PC-3 (cell line): ENCODE measurements around the gene USP17L15. TPM values are rescaled to one million over a fixed set of nuclear protein-coding genes. Genes with fewer than 3 reads are reported as not detected.
"Not testable (repeated sequence)": the region's sequence is repeated elsewhere in the genome, so short reads cannot be mapped to it uniquely, and the experiment has no call there.

ENCODE experiments used
- ATAC-seq: fragments of 200-7000 bp; cut with Tn5 transposase; 2 replicates; pipeline ENCODE4 v1.9.1; 2020; ENCODE audit warnings: mild to moderate bottlenecking, moderate library complexity
- BruUV-seq: library from RNA; stranded (reverse); fragments of 400-500 nt; replicated peaks from 2 replicates; lab custom pipeline; 2021; lab: Mats Ljungman, UMichigan
- CTCF ChIA-PET: fragments of 300-600 bp; sonication (Branson Sonifier 250); formaldehyde crosslinking; loops from one replicate; lab custom pipeline; 2022; ENCODE audit warnings: antibody characterized with exemption; lab: Charles Lee
- POLR2A ChIA-PET: fragments of 300-600 bp; sonication (Branson Sonifier 250); formaldehyde crosslinking; loops from one replicate; lab custom pipeline; 2022; ENCODE audit warnings: antibody characterized with exemption; ENCODE audit not compliant: unreplicated experiment; lab: Charles Lee
- DNase-seq: peaks from one replicate; pipeline ENCODE4 v3.0.0-alpha.2; 2015
- H2AFZ ChIP-seq: fragments of 300-600 bp; sonication (generic); 2 replicates; pipeline ENCODE4 v1.6.0; 2016; ENCODE audit warnings: antibody characterized with exemption, low read length
- H3F3A ChIP-seq: fragments of 300-600 bp; sonication (generic); one replicate; pipeline ENCODE4 v1.6.0; 2017; ENCODE audit warnings: antibody characterized with exemption, low read length, control low read depth, mild to moderate bottlenecking; ENCODE audit not compliant: unreplicated experiment
- H3K27ac ChIP-seq: fragments of 300-600 bp; sonication (generic); 2 replicates; pipeline ENCODE4 v1.5.1; 2016; ENCODE audit warnings: mild to moderate bottlenecking, low read length
- H3K27me3 ChIP-seq: fragments of 300-600 bp; sonication (generic); 2 replicates; pipeline ENCODE4 v1.6.1; 2016; ENCODE audit warnings: low read length, mixed read lengths
- H3K36me3 ChIP-seq: fragments of 300-600 bp; sonication (generic); 2 replicates; pipeline ENCODE4 v1.6.1; 2016; ENCODE audit warnings: low read depth, mixed run types, low read length, mixed read lengths
- H3K4me1 ChIP-seq: fragments of 300-600 bp; sonication (generic); 2 replicates; pipeline ENCODE4 v1.5.1; 2016; ENCODE audit warnings: low read length; ENCODE audit not compliant: insufficient read depth
- H3K4me2 ChIP-seq: fragments of 300-600 bp; sonication (generic); 2 replicates; pipeline ENCODE4 v1.6.0; 2016; ENCODE audit warnings: low read length
- H3K4me3 ChIP-seq: fragments of 300-600 bp; sonication (generic); 2 replicates; pipeline ENCODE4 v1.5.1; 2016; ENCODE audit warnings: mild to moderate bottlenecking, low read length, mixed read lengths
- H3K79me2 ChIP-seq: fragments of 300-600 bp; sonication (generic); 2 replicates; pipeline ENCODE4 v1.6.1; 2017; ENCODE audit warnings: low read length, mixed read lengths
- H3K9ac ChIP-seq: fragments of 300-600 bp; sonication (generic); 2 replicates; pipeline ENCODE4 v1.6.0; 2016; ENCODE audit warnings: mild to moderate bottlenecking, low read length
- H3K9me2 ChIP-seq: fragments of 300-600 bp; sonication (generic); replicated peaks from 2 replicates; pipeline ENCODE4 v1.6.1; 2016; ENCODE audit warnings: mixed run types, low read length, mixed read lengths
- H3K9me3 ChIP-seq: fragments of 300-600 bp; sonication (generic); 2 replicates; pipeline ENCODE4 v1.6.1; 2016; ENCODE audit warnings: low read length, mixed read lengths
- H4K20me1 ChIP-seq: fragments of 300-600 bp; sonication (generic); 2 replicates; pipeline ENCODE4 v1.6.1; 2016; ENCODE audit warnings: low read length, mixed read lengths
- intact Hi-C: fragments of 100-400 bp; cut with micrococcal nuclease; formaldehyde crosslinking; loops from 2 replicates; pipeline ENCODE4 v1.9.0; 2023
- total RNA-seq: library from RNA; depleted of rRNA; stranded (reverse); fragments of >200 nt; gene quantifications from 2 replicates; pipeline ENCODE4 v1.2.3, GENCODE V29; 2014

USP17L15 gene
- total RNA-seq, 1 experiment from 2014 or later = not detected

- H3K27ac ChIP-seq, BruUV-seq, H4K20me1 ChIP-seq, H3K4me3 ChIP-seq, H2AFZ ChIP-seq, POLR2A ChIA-PET, intact Hi-C loops, H3K9ac ChIP-seq, H3F3A ChIP-seq, H3K9me2 ChIP-seq, H3K27me3 ChIP-seq, H3K4me1 ChIP-seq, CTCF ChIA-PET, H3K79me2 ChIP-seq, H3K4me2 ChIP-seq, ATAC-seq, DNase-seq, H3K9me3 ChIP-seq, H3K36me3 ChIP-seq: not testable (repeated sequence)
Observed at GRCh38 chr4:9230249-9230648, 3.9 kb upstream of the USP17L15 start.

GRCh38 chr4:9238461-9238860 lies 4.3 kb downstream of the USP17L15 start:
- ATAC-seq = not testable (repeated sequence)

GRCh38 chr4:9243579-9243978 lies 9.4 kb downstream of the USP17L15 start, which contains the start of gene USP17L17:
Gene USP17L17, plus strand, starts transcription at chr4:9243879. Its CDS starts 0 bp downstream, at chr4:9243879.
- H4K20me1 ChIP-seq, ATAC-seq, CTCF ChIA-PET, H3K27me3 ChIP-seq, H2AFZ ChIP-seq, H3K4me3 ChIP-seq, intact Hi-C loops, DNase-seq, H3K79me2 ChIP-seq, H3K9ac ChIP-seq, H3K9me2 ChIP-seq, H3K27ac ChIP-seq, H3K4me2 ChIP-seq, H3K9me3 ChIP-seq, POLR2A ChIA-PET, H3F3A ChIP-seq, BruUV-seq, H3K4me1 ChIP-seq, H3K36me3 ChIP-seq: not testable (repeated sequence)

More at GRCh38 chr4:9238461-9238860, 4.3 kb downstream of the USP17L15 start:
- H3K9ac ChIP-seq, H3K4me2 ChIP-seq, H3K27me3 ChIP-seq, H3K4me1 ChIP-seq, CTCF ChIA-PET, H3K9me2 ChIP-seq, H2AFZ ChIP-seq, H4K20me1 ChIP-seq, DNase-seq, H3K9me3 ChIP-seq, H3K27ac ChIP-seq, H3K4me3 ChIP-seq, H3F3A ChIP-seq, BruUV-seq, H3K36me3 ChIP-seq, intact Hi-C loops, H3K79me2 ChIP-seq, POLR2A ChIA-PET: not testable (repeated sequence)

GRCh38 chr4:9247953-9248680 lies 13.9 kb downstream of the USP17L15 start, which contains the start of gene USP17L18:
Gene USP17L18, plus strand, starts transcription at chr4:9248630. Its CDS starts 0 bp downstream, at chr4:9248630.
- H2AFZ ChIP-seq, ATAC-seq, H3K27ac ChIP-seq, H3F3A ChIP-seq, H4K20me1 ChIP-seq, DNase-seq, H3K9ac ChIP-seq, H3K36me3 ChIP-seq, intact Hi-C loops, POLR2A ChIA-PET, CTCF ChIA-PET, H3K27me3 ChIP-seq, H3K79me2 ChIP-seq, BruUV-seq, H3K9me3 ChIP-seq, H3K9me2 ChIP-seq, H3K4me2 ChIP-seq, H3K4me3 ChIP-seq, H3K4me1 ChIP-seq: not testable (repeated sequence)

DNA sequence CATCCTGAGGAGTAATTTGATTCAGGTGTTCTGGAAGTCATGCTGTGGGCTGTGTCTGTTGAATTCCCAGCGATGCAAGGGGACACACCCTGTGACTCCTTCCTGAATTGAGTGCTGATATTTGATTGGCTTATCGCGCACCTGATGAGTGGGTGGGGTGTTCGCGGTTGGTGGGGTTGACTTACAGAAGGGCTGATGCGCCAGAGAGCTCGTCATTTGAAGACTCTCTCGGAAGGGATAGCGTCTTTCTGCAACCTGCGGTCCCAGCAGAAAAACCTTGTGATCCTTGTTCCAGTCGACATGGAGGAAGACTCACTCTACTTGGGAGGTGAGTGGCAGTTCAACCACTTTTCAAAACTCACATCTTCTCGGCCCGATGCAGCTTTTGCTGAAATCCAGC lies 18.9 kb downstream of the USP17L15 start, which contains the start of gene USP17L19:
TSS of gene USP17L19 (plus strand) at position 301 of the 400 bp plus-strand sequence. CDS start at position 301, 0 bp downstream.
- H2AFZ ChIP-seq, intact Hi-C loops, POLR2A ChIA-PET, CTCF ChIA-PET, H3K4me3 ChIP-seq, H3K27ac ChIP-seq, H3K9me2 ChIP-seq, BruUV-seq, H3K9ac ChIP-seq, H3K4me1 ChIP-seq, H3K36me3 ChIP-seq, H3K79me2 ChIP-seq, H3K27me3 ChIP-seq, H3K9me3 ChIP-seq, H4K20me1 ChIP-seq, H3F3A ChIP-seq, H3K4me2 ChIP-seq, ATAC-seq, DNase-seq: not testable (repeated sequence)

- H3K9me2 ChIP-seq, H4K20me1 ChIP-seq, H3K9me3 ChIP-seq, CTCF ChIA-PET, H3K4me3 ChIP-seq, BruUV-seq, H3K4me2 ChIP-seq, H3K79me2 ChIP-seq, DNase-seq, H3K36me3 ChIP-seq, H3K27ac ChIP-seq, intact Hi-C loops, H3K27me3 ChIP-seq, ATAC-seq, H3K4me1 ChIP-seq, H3K9ac ChIP-seq, H3F3A ChIP-seq, H2AFZ ChIP-seq, POLR2A ChIA-PET: not testable (repeated sequence)
Observed at GRCh38 chr4:9257824-9258223, 23.6 kb downstream of the USP17L15 start, which contains the start of gene USP17L20. Gene USP17L20, plus strand, starts transcription at chr4:9258124. Its CDS starts 0 bp downstream, at chr4:9258124.
